Neural cell (in vitro differentiated cells): ENCODE results near the gene SYT15B.
"Not testable (repeated sequence)": the region's sequence is repeated elsewhere in the genome, so short reads cannot be mapped to it uniquely, and the experiment has no call there.

ENCODE experiments used
- POLR2AphosphoS5 ChIP-seq: IDR thresholded peaks from 2 replicates; pipeline ENCODE4 v1.6.1; 2012
- REST ChIP-seq: IDR thresholded peaks from 2 replicates; pipeline ENCODE4 v1.6.1; 2012; ENCODE audit warnings: borderline replicate concordance

GRCh38 chr10:47775361-47776231 lies 12.2 kb upstream of the SYT15B start:
- TF ChIP-seq REST, POLR2AphosphoS5: not testable (repeated sequence)
